Right lobe of liver (tissue), 4 donors: ENCODE measurements around the gene IFI30.

Source experiments
- POLR2A ChIP-seq: fragments of 450-650 bp; IDR thresholded peaks from one replicate; pipeline ENCODE4 v1.6.1; 2017; ENCODE audit warnings: antibody characterized with exemption, mild to moderate bottlenecking
- TF ChIP-seq, protein P1 (sequence below), 4 donors: fragments of 200-600 bp in 3 of 4; fragments of 450-650 bp in 1 of 4; IDR thresholded peaks; one replicate each; pipeline versions ENCODE4 v1.5.1 to v1.8.0; 2016 to 2022; ENCODE audit warnings: antibody characterized with exemption in 4 of 4, mild to moderate bottlenecking in 2 of 4
- donor health status: DM: no; HTN: no; CAD: no.
- donor health status: DM: no; HTN: no; CAD: no.
- donor health status: DM: no; HTN: yes; CAD: no.

DNA sequence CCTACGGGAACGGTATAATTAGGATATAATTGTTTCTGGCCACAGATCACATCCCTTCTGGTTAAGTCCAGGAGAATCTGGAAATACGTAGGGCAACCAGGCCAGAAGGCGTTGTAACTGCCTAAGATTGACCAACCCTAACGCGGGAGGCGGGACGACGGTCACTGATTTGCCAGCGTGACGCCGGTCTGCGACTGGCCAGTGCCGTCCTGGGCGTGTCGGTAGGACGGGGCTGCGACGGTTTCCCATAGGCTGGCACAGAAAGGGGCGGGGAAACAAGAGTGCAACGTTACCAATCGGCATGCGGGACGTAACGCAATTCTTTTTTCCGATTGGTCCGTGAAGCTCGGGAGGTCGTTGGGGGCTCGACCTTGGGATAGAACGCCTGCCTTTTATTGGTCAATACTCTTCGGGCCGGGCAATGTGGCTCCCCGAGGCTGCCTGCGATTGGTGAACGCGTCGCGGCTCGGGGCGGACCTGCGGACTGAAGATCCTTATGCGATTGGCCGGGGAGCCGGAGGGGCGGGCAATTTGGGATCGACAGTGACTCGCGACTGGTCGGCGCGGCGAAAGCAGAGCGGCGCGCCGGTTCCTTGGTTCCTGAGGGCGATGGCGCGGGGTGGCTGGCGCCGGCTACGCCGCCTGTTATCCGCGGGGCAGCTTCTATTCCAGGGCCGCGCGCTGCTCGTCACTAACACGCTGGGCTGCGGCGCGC is 19.2 kb downstream of the IFI30 start, which contains the start of gene MPV17L2:
- TF ChIP-seq, protein P1, sequence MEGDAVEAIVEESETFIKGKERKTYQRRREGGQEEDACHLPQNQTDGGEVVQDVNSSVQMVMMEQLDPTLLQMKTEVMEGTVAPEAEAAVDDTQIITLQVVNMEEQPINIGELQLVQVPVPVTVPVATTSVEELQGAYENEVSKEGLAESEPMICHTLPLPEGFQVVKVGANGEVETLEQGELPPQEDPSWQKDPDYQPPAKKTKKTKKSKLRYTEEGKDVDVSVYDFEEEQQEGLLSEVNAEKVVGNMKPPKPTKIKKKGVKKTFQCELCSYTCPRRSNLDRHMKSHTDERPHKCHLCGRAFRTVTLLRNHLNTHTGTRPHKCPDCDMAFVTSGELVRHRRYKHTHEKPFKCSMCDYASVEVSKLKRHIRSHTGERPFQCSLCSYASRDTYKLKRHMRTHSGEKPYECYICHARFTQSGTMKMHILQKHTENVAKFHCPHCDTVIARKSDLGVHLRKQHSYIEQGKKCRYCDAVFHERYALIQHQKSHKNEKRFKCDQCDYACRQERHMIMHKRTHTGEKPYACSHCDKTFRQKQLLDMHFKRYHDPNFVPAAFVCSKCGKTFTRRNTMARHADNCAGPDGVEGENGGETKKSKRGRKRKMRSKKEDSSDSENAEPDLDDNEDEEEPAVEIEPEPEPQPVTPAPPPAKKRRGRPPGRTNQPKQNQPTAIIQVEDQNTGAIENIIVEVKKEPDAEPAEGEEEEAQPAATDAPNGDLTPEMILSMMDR (IDR thresholded peaks at IDR 0.05) = no peak
- TF ChIP-seq POLR2A = peak; percentile 80
